Measurements from ENCODE around the gene LRRC40.
"Not testable (repeated sequence)": the region's sequence is repeated elsewhere in the genome, so short reads cannot be mapped to it uniquely, and the experiment has no call there.

Gene LRRC40

GRCh38 chr1:70200065-70200464 lies 5.3 kb downstream of the LRRC40 start:
- DNase-seq = no peak

DNA sequence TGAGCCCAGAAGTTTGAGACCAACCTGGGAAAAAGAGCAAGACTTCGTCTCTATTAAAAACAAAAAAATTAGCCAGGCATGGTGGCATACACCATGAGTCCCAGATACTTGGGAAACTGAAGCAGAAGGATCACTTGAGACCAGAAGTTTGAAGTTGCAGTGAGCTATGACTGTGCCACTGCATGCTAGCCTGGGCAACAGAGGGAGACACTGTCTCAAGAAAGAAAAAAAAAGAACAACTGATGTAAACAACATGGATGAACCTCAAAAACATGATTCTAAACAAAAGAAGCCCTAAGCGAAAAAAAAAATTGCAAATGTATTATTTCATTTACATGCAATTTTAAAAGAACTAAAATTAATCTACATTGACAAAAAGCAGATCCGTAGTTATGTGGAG lies 9.0 kb downstream of the LRRC40 start:
- DNase-seq = no peak

- no peak for DNase-seq
Measured at GRCh38 chr1:70195342-70195741, 10.0 kb downstream of the LRRC40 start.

- no peak for DNase-seq
Measured at GRCh38 chr1:70194601-70195000, 10.8 kb downstream of the LRRC40 start.

DNA sequence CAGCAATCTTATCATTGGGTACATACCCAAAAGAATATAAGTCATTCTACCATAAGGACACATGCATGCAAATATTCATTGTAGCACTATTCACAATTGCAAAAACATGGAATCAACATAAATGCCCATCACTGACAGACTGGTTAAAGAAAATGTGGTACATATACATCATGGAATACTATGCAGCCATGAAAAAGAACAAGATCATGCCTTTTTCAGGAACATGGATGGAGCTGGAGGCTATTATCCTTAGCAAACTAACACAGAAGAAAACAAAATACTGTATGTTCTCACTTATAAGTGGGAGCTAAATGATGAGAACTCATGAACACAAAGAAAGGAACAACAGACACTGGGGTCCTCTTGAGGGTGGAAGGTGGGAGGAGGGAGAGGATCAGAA lies 12.9 kb downstream of the LRRC40 start:
- DNase-seq = not testable (repeated sequence)

DNA sequence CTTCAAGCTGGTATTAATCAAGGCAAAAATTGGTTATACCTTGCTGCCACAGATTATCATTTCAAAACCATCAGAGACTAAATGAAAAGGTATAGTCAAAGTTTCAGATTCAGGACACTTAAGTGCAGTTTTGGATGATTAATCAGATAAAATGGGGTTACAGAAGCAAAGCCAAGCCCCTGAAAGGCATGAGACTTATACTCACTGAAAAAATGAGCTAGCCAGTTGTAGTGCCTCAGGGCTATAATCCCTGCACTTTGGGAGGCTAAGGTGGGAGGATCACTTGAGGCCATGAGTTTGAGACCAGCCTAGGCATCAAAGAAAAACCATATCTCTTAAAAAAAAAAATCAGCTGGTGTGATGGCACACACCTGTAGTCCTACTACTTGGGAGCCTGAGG lies 15.2 kb downstream of the LRRC40 start:
- no peak for DNase-seq

GRCh38 chr1:70188522-70188921 lies 16.9 kb downstream of the LRRC40 start:
- DNase-seq = no peak

DNA sequence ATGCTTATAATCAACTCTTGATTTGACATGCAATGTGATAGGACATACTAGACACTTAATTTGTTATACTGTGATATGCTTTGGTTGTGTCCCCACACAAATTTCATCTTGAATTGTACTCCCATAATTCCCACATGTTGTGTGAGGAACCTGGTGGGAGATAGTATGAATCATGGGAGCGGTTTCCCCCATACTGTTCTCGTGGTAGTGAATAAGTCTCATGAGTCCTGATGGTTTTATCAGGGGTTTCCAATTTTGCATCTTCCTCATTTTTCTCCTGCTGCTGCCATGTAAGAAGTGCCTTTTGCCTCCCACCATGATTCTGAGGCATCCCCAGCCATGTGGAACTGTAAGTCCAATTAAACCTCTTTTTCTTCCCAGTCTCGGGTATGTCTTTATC lies 20.2 kb downstream of the LRRC40 start:
- not testable (repeated sequence) for DNase-seq

DNA sequence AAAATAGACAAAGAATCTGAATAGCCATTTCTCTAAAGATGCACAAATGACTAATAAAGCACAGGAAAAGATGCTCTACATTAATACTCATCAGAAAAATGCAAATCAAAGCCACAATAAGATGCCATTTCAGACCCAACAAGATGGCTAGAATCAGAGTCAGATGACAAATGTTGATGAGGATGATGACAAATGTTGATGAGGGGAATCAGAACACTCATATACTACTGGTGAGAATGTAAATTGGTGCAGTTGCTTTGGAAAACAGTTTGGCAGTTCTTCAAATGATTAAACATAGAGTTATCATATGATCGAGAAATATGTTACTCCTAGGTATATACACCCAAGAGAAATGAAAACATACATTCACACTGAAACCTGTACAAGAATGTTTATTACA lies 33.9 kb downstream of the LRRC40 start:
- no peak for DNase-seq

DNA sequence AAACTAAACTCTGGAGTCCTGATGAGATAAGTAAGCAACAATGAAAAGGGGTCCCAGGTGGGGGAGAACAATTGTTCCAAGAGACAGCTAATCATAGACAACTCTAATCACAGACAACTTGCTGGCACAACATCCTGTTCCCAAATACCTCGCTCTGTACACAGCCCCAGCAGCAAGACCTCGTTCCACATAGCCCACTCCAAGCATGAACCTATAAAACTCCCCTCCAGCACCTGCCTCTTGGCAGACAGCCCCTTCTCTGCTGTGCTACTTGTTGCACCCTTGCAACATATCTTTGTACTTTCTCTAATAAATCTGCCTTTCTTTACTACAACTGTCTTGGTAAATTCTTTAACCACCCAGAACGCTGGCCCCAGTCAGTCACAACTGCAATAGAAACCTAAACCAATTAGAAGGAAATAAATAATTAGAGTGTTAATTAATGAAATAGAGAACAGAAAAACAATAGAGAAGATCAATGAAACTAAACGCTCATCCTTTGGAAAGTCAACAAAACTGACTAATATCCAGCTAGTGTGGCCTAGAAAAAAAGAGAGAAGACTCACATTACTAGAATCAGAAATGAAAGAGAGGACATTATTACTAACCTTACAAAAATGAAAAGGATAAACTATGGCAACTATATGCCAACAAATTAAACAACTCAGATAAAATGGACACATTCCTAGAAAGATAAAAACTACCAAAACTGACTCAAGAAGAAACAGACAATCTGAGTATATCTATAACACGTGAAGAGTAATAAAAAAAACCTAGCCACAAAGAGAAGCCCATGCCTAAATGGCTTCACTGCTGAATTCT lies 36.1 kb downstream of the LRRC40 start:
- DNase-seq = no peak

- no peak for DNase-seq
Measured at GRCh38 chr1:70168283-70168682, 37.1 kb downstream of the LRRC40 start.

GRCh38 chr1:70164350-70164749 lies 41.0 kb downstream of the LRRC40 start:
- no peak for DNase-seq

DNA sequence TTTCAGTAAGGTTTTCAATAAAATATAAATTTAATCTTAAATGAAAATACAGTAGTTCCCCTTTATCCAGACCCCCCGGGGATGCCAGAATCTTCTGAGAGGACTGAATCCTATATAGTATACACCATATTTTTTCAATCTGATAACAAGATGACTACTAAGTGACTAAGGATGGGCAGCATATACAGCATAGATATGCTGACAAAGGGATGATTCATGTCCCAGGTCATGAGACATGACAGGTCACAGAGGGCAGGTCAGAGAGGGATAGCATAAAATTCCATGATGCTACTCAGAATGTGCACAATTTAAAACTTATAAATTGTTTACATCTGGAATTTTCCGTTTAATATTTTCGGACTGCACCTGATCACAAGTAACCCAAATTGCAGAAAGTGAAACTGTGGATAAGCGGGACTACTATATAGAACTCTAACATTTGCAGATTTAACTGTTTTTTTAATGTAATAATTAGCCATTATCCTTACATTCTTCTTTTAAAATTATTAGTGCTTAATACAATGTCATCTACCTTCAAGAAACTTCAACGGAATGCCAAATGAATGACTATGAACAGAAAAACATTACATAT lies 48.8 kb downstream of the LRRC40 start:
- peak in 2 of 4 experiments; percentile 11 to 34 for DNase-seq

DNA sequence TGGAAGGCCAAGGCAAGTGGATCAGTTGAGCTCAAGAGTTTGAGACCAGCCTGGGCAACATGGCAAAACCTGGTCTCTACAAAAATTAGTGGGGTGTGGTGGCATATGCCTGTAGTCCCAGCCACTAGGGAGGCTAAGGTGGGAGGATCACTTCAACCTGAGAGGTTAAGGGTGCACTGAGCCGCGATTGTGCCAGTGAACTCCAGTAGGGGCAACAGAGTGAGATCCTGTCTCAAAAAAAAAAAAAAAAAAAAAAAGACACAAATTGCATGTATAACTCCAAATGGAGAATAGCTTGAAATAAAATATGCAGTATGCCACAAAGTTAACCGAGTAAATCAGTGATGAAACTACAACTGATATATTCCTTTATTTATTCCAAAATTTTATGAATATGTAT lies 51.6 kb downstream of the LRRC40 start:
- no peak for DNase-seq

- DNase-seq = no peak
Measured at GRCh38 chr1:70150444-70150843, 54.9 kb downstream of the LRRC40 start.

- DNase-seq = no peak
Measured at GRCh38 chr1:70146488-70146887, 58.9 kb downstream of the LRRC40 start.

GRCh38 chr1:70143048-70143659 lies 62.2 kb downstream of the LRRC40 start:
- no peak for DNase-seq

- no peak for DNase-seq
Measured at GRCh38 chr1:70142075-70142474, 63.3 kb downstream of the LRRC40 start.

DNA sequence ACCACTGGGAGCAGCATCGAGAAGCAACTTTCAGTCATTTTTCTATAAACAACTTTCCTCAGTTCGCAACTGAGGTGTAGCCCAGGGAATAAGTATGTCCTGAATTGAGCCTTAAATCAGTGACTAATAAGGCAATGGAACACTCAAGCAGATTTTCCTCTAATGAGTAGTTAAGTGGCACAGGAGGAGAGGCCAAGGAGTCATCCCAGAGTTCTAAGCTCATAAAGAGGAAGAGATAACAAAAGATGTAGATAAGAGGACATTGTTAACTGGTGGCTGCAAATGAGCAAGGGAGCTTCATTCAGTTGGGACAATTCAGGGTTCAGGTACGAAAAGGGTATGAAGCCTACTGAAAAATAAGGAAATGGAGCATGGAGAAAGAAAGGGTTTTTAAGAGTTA lies 64.5 kb downstream of the LRRC40 start:
- DNase-seq = no peak

- DNase-seq = no peak
Measured at GRCh38 chr1:70140343-70140742, 65.0 kb downstream of the LRRC40 start.

DNA sequence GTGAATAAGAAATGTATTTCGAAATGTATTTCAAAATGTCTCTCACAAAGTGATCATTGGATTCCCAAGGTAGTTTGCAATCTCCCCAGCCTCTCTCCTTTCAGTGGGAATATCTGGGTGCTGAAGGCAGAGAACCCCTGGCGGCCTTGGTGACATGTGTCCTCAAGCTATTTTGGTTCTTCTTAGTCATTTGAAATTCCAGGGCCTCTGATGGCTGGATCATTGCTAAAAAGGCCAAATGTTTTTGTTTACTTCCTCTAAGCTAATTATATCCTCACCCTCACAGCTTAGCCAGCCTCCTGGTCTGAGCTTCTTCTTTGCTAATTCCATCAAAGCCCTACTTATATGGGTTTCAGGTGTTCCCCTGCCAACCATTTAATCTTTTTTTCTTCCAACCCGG lies 71.2 kb downstream of the LRRC40 start:
- DNase-seq = peak; percentile 37 to 78 (median 72)

- DNase-seq = no peak
Measured at GRCh38 chr1:70117046-70117445, 88.3 kb downstream of the LRRC40 start.

DNA sequence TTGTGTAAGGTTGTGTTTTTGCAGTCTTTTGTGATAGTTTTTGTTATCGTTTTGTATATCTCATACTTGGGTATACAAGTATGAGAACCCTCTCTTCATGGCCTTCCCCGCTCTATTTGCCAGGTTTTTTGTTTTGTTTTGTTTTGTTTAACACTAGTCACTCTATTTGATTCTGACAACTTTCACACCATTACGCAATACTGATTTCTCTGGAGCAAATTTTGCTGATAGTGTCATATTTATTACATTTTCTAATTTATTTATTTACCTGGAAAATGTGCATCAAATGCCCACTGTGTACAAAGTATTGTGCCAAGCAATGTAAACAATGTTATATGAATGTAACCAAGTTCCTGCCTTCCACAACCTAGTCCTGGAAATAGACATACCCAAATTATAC lies 90.1 kb downstream of the LRRC40 start:
- DNase-seq = no peak

DNA sequence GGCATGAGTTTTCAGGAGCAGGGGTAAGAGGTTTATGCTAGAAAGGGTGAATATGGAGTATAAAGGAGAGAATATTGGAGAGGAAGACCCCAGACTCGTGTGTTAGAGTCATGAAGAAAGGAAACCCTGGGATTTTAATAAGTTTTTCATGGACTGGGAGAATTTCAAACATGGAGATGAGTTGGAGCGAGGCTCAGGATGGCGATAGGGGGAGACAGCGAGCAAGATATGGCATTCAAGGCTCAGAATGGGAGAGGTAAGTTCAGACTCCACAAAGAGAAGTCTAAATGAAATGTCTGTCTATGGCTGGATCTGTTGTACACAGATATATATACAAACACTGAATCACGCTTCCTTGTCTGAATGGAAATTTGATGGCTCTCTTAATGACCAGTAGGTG lies 92.5 kb downstream of the LRRC40 start:
- no peak for DNase-seq

Measured in suppressor macrophage (primary cell).